Large intestine (tissue), 3 donors: ENCODE data around the gene SYNDIG1L. TPM values are rescaled to one million over a fixed set of nuclear protein-coding genes. Genes with fewer than 3 reads are reported as not detected.
"Not testable (repeated sequence)": the region's sequence is repeated elsewhere in the genome, so short reads cannot be mapped to it uniquely, and the experiment has no call there.

Source experiments
- DNase-seq, 2 donors: peaks; one replicate each; pipeline versions ENCODE4 v3.0.0 to v3.0.0-alpha.2; 2013
- H3K27ac ChIP-seq: one replicate; pipeline ENCODE4 v1.5.1; 2013; ENCODE audit warnings: low read length
- H3K27me3 ChIP-seq: 2 replicates; pipeline ENCODE4 v1.6.1; 2013; ENCODE audit warnings: low read length; ENCODE audit not compliant: control insufficient read depth, insufficient read depth
- H3K36me3 ChIP-seq: 2 replicates; pipeline ENCODE4 v1.6.1; 2013; ENCODE audit warnings: low read length; ENCODE audit not compliant: control insufficient read depth, insufficient read depth
- H3K4me1 ChIP-seq: one replicate; pipeline ENCODE4 v1.6.1; 2013; ENCODE audit warnings: low read length; ENCODE audit not compliant: control insufficient read depth, insufficient read depth
- H3K4me3 ChIP-seq: one replicate; pipeline ENCODE4 v1.5.1; 2013; ENCODE audit warnings: low read length
- H3K9me3 ChIP-seq: one replicate; pipeline ENCODE4 v1.6.1; 2013; ENCODE audit warnings: mild to moderate bottlenecking, low read depth, low read length, moderate library complexity; ENCODE audit not compliant: control insufficient read depth
- WGBS: methylation state at CpG from one replicate; pipeline ENCODE4 v1.1.5; 2013; ENCODE audit warnings: low lambda C conversion rate; ENCODE audit not compliant: insufficient coverage; 5-methylcytosine and 5-hydroxymethylcytosine counted together
- polyA plus RNA-seq: library from polyadenylated mRNA; unstranded; fragments of 120-200 nt; gene quantifications from one replicate; pipeline ENCODE4 v1.2.1, GENCODE V29; 2013

SYNDIG1L gene
- polyA plus RNA-seq, 1 donor: 0.10 TPM

DNA sequence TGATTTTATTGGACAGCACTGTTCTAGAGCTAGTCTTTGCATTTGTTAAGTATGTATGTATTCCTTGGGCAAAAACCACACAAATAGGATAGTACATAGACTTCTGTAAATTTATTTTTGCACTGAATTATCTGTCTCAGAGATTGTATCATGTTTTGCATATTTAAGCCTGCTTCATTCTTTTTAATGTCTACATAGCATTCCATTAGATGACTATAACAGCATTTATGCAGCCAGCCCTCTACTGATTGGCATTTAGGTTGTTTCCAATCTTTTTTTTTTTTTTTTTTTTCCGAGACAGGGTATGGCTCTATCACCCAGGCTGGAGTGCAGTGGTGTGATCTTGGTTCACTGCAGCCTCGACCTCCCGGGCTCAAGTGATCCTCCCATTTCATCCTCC lies 34.5 kb downstream of the SYNDIG1L start:
- no CpG with 5 or more reads among the region's 3 CpGs for WGBS
- Histone ChIP-seq H3K9me3 (no peaks in the 10 kb centered on the region), H3K4me3 (no peak overlapping the region), H3K27me3 (peaks cover 36% of the 10 kb centered on the region), H3K27ac (no peak overlapping the region), H3K36me3 (no peaks in the 10 kb centered on the region), H3K4me1 (no peaks in the 10 kb centered on the region)
- DNase-seq: no peak

DNA sequence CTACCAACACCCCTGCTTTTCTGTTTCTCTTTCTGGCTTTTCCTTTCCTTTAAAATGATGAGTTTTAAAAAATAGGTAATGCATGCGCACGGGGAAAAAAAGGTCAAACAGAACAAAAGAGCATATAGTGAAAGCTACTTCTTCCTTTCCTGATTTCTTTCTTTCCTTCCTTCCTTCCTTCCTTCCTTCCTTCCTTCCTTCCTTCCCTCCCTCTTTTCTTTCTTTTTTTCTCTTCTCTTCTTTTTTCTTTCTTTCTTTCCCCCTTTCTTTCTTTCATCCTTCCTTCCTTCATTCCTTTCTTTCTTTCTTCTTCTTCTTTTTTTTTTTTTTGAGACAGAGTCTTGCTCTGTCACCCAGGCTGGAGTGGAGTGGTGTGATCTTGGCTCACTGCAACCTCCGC lies 35.5 kb downstream of the SYNDIG1L start:
- WGBS: no CpG with 5 or more reads among the region's 3 CpGs
- peaks cover 27% of the 10 kb centered on the region for H3K27me3 ChIP-seq

GRCh38 chr14:74389980-74390379 lies 36.0 kb downstream of the SYNDIG1L start:
- Histone ChIP-seq H3K36me3 (no peaks in the 10 kb centered on the region), H3K27ac (no peak overlapping the region), H3K27me3 (peaks cover 22% of the 10 kb centered on the region), H3K9me3 (no peaks in the 10 kb centered on the region), H3K4me1 (no peaks in the 10 kb centered on the region), H3K4me3 (no peak overlapping the region)
- DNase-seq: no peak
- no CpG with 5 or more reads among the region's 7 CpGs for WGBS

More for the DNA sequence above, 35.5 kb downstream of the SYNDIG1L start:
- not testable (repeated sequence) for H3K4me3 ChIP-seq, H3K4me1 ChIP-seq, DNase-seq, H3K9me3 ChIP-seq, H3K36me3 ChIP-seq, H3K27ac ChIP-seq

DNA sequence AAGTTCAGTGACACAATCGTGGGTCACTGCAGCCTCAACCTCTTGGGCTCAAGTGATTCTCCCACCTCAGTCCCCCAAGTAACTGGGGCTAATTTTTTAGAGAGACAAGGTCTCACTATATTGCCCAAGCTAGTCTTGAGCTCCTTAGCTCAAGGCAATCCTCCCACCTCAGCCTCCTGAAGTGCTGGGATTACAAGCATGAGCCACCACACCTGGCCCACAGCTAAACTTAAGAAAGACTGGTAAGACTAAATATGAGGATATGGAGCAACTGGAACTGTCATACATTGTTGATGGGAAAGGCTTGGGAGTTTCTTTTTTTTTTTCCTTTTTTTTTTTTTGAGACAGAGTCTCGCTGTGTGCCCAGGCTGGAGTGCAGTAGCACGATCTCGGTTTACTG lies 43.8 kb downstream of the SYNDIG1L start:
- Histone ChIP-seq H3K4me3 (no peak overlapping the region), H3K9me3 (no peaks in the 10 kb centered on the region), H3K36me3 (no peaks in the 10 kb centered on the region), H3K27me3 (peaks cover 3% of the 10 kb centered on the region), H3K27ac (no peak overlapping the region), H3K4me1 (no peaks in the 10 kb centered on the region)
- no peak for DNase-seq
- WGBS: no CpG with 5 or more reads among the region's 4 CpGs

GRCh38 chr14:74381571-74381970 lies 44.4 kb downstream of the SYNDIG1L start:
- WGBS: 100% methylated on average over 1 of the region's 10 CpGs
- H3K36me3 ChIP-seq, DNase-seq: not testable (repeated sequence)

GRCh38 chr14:74380845-74381244 lies 45.2 kb downstream of the SYNDIG1L start:
- DNase-seq: no peak
- Histone ChIP-seq H3K9me3 (no peaks in the 10 kb centered on the region), H3K27me3 (no peaks in the 10 kb centered on the region), H3K36me3 (no peaks in the 10 kb centered on the region), H3K4me1 (no peaks in the 10 kb centered on the region), H3K27ac (no peak overlapping the region), H3K4me3 (no peak overlapping the region)
- no CpG with 5 or more reads among the region's 13 CpGs for WGBS

More at GRCh38 chr14:74381571-74381970, 44.4 kb downstream of the SYNDIG1L start:
- H3K27me3 ChIP-seq, H3K9me3 ChIP-seq, H3K27ac ChIP-seq, H3K4me3 ChIP-seq, H3K4me1 ChIP-seq: not testable (repeated sequence)

DNA sequence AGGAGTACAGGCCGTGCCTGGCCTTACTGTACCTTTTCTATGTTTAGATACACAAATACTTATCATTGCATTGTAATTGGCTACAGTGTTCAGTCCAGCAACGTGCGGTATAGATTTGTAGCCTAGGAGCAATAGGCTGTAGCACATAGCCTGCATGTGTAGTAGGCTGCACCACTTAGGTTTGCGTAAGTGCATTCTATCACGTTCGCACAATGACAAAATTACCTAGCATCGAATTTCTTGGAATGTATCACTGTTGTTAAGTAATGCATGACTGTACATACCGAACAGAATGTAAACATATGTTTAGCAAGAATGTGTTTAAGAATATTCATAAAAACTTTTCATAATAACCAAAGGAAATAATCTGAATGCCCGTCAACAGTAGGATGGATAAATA lies 45.8 kb downstream of the SYNDIG1L start:
- no peak for DNase-seq
- H3K27me3 ChIP-seq: no peaks in the 10 kb centered on the region
- no CpG with 5 or more reads among the region's 9 CpGs for WGBS
- H3K27ac ChIP-seq: no peak overlapping the region
- no peaks in the 10 kb centered on the region for H3K36me3 ChIP-seq
- no peaks in the 10 kb centered on the region for H3K4me1 ChIP-seq
- no peak overlapping the region for H3K4me3 ChIP-seq
- H3K9me3 ChIP-seq: no peaks in the 10 kb centered on the region

GRCh38 chr14:74377976-74378690 lies 47.9 kb downstream of the SYNDIG1L start:
- no CpG with 5 or more reads among the region's 38 CpGs for WGBS
- DNase-seq: no peak
- Histone ChIP-seq H3K9me3 (no peaks in the 10 kb centered on the region), H3K27ac (no peak overlapping the region), H3K4me1 (no peaks in the 10 kb centered on the region), H3K4me3 (no peak overlapping the region), H3K36me3 (no peaks in the 10 kb centered on the region), H3K27me3 (no peaks in the 10 kb centered on the region)

DNA sequence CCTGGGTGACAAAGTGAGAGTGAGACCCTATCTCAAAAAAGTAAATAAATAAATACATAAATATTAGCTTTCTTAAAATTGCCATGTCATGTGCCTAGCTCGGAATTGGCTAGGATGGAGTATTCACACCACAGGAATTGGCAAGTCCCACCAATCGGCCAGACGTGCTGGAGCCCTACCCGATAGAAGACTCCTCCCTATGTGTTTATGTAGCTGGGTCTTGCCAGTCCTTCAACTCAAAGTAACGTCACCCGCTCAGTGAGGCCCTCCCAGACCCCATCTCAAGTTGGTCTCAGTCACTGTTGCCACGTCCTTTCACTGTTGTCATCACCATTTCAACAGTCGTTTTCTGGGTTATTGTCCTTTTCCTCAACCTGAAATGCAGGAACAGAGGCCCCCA lies 57.6 kb downstream of the SYNDIG1L start:
- no peak overlapping the region for H3K27ac ChIP-seq
- H3K27me3 ChIP-seq: peaks cover 6% of the 10 kb centered on the region
- no peaks in the 10 kb centered on the region for H3K4me1 ChIP-seq
- H3K9me3 ChIP-seq: no peaks in the 10 kb centered on the region
- H3K4me3 ChIP-seq: no peak overlapping the region
- DNase-seq: no peak
- no CpG with 5 or more reads among the region's 8 CpGs for WGBS
- no peaks in the 10 kb centered on the region for H3K36me3 ChIP-seq

DNA sequence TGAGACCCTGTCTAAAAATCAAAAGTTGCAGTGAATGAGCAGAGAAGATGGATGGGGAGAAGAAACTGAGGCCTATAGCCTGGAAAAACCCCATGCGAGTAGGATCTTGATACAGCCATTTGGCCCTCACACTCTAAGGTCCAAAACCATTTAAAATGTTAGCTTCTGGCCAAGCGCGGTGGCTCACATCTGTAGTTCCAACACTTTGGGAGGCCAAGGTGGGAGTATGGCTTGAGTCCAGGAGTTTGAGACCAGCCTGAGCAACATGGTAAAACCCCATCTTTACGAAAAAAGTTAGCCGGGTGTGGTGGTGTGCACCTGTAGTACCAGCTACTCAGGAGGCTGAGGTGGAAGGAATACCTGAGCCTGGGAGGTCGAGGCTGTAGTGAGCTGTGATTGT lies 58.0 kb downstream of the SYNDIG1L start:
- DNase-seq: no peak
- H3K4me3 ChIP-seq: no peak overlapping the region
- no peak overlapping the region for H3K27ac ChIP-seq
- H3K36me3 ChIP-seq: no peaks in the 10 kb centered on the region
- 100% methylated on average over 2 of the region's 6 CpGs for WGBS
- H3K27me3 ChIP-seq: peaks cover 6% of the 10 kb centered on the region
- no peaks in the 10 kb centered on the region for H3K4me1 ChIP-seq
- no peaks in the 10 kb centered on the region for H3K9me3 ChIP-seq

GRCh38 chr14:74364271-74364880 lies 61.6 kb downstream of the SYNDIG1L start:
- no peak overlapping the region for H3K27ac ChIP-seq
- DNase-seq: no peak
- no peaks in the 10 kb centered on the region for H3K4me1 ChIP-seq
- H3K4me3 ChIP-seq: no peak overlapping the region
- H3K9me3 ChIP-seq: no peaks in the 10 kb centered on the region
- no CpG with 5 or more reads among the region's 7 CpGs for WGBS
- peaks cover 6% of the 10 kb centered on the region for H3K27me3 ChIP-seq
- no peaks in the 10 kb centered on the region for H3K36me3 ChIP-seq
